Left ventricle myocardium superior (tissue), 1 donor: ENCODE data around the gene MMD. TPM values are rescaled to one million over a fixed set of nuclear protein-coding genes. Genes with fewer than 3 reads are reported as not detected.
"Not testable (repeated sequence)": the region's sequence is repeated elsewhere in the genome, so short reads cannot be mapped to it uniquely, and the experiment has no call there.

Experiments used
- ATAC-seq: fragments of 200-7000 bp; cut with Tn5 transposase; one replicate; pipeline ENCODE4 v1.9.1; 2020; ENCODE audit warnings: mild to moderate bottlenecking, moderate library complexity
- DNase-seq: peaks from one replicate; pipeline ENCODE4 v3.0.0-alpha.2; 2020
- intact Hi-C: fragments of 100-400 bp; cut with micrococcal nuclease; formaldehyde crosslinking; loops from one replicate; pipeline ENCODE4 v1.11.0; 2022
- total RNA-seq: library from RNA; stranded (reverse); fragmentation: NEBNext Ultra II Directional; extraction: Animal tissue kit (Norgen Biotek cat#: 25700); gene quantifications from one replicate; pipeline ENCODE4 v1.2.1, GENCODE V29; 2021
- donor health status: DM: no; HTN: yes; CAD: no; lungs with severe emphysema.

MMD gene
- total RNA-seq, 1 donor from 2014 or later: 17.0 TPM

DNA sequence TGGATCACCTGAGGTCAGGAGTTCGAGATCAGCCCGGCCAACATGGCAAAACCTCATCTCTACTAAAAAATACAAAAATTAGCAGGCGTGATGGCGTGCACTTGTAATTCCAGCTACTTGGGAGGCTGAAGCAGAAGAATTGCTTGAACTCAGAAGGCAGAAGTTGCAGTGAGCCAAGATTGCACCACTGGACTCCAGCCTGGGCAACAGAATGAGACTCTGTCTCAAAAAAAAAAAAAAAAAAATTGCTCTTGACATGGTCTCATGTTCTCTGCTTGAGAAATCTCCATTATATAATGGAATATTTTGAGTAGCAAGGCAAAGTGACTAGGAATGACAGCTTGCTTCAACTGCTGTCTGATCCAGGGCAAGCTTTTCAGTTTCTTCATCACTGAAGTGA lies 24.4 kb upstream of the MMD start:
- intact Hi-C loops, DNase-seq, ATAC-seq: not testable (repeated sequence)

DNA sequence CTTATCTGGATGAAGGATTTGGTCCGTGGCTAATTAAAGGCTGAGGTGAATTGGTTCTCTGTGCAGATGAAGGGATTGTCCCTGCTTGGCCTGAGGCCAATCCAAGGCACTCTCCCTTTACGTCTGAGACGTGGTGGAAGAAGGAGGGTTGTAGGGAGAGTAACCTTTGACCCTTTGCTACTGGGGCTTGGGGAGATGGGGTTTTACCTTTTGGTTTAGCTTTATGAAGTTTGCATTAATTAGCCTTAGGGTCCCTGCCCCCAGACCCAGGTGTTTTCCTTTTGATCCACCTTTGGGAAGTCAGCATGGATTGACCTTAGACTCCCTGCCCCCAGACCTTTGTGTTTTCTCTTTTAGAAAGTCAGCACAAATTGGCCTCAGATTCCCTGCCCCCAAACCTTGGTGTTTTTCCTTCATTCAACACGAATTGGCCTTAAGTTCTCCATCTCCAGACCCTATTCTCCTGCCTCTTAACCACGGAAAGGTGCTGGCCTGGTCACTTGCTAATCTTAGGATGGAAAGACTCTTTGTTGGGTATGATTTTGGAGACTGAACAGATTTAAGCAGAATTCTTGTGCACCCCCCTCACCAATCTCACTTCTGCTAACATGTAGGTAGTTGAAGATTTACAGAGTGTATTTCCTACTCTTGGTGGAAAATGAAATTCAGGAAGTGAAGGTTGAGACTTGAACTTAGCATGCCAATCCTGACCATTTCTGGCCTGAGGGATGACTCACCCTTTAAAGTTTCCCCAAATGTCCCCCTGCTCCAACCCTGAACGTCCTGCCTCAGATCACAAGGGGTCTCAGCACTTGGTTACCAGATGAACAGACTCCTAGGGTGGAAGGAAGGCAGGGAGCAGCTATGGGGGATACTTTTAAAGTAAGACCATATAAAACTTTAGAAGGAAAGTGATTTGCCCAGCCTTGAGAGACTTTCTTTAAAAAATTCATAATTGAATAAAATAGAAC lies 23.1 kb upstream of the MMD start:
- DNase-seq (no peak), ATAC-seq (no peak)
- intact Hi-C loops: no loop called here

DNA sequence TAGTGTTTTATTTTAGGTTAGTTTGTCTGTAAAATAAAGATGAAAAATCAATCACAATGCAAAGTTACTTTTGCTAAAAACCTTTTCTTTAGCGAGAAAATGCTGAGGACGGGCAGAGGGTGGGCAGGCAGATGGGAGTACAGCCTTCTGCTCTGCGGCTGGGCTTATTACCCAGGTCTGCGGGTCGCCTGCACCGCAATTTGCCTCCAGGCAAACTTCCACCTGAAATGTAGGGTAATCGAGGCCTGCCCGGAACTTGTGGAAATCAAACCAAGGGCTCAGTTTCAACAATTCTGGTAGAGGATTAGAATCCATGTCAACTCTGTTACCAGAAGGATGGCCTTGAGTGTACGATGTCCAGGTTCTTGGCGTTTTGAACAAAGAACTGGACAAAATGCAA lies 22.3 kb upstream of the MMD start:
- DNase-seq (no peak), ATAC-seq (no peak)
- intact Hi-C loops: no loop called here

DNA sequence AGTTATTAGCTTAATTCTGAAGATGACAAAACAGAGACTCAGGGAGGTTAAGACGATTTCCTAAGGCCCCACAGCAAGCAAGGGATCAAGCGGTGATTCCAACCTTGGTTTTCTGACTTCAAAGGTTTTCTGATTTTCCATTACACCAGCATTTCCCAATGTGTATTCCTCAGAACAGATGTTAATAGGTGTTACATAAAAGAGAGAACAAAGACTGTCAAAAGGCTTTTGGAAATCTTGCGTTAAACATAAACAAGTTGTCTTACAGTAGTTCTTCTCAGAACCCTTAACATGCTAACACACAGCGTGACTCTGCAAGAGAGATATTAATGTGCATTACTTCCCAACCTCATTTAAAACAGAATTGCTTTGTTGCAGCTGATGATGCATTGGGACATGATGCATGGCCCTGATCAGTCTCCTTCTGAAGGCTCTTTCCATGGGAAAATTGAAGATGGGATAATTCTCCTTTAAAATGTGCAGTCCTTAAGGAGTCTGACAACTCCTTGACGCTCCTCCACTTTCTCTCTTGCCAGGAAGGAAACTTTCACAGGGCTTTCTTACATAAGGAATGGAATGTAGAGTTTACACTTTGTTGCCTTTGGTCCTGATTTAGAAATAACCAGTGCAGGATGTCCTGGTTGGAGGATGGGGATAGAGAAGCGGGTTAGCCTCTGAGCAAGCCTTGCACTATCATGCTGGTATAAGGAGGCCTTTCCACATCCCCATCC lies 21.5 kb upstream of the MMD start:
- DNase-seq (no peak), ATAC-seq (no peak)
- intact Hi-C loops: no loop called here

DNA sequence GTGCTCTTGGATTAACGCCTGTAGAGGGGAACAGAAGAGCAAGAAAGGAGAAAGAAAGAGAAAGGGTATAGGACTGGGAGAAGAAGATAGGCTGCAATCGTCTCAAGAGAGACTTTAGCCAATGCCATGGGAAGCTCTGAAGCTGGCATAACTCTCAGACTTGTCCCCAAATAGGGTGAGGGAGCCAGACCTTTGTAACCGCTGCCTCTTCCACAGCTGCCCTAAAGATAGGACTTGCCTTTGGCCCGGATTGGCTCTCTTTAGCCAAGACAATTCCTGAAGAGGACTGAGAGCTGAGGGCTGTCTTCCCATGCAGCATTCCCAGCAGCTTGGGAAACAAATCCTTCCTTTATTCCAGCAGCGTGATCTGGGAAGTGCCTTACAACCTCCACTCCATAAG lies 20.8 kb upstream of the MMD start:
- intact Hi-C loops: no loop called here
- DNase-seq (no peak), ATAC-seq (peak; percentile 83)

DNA sequence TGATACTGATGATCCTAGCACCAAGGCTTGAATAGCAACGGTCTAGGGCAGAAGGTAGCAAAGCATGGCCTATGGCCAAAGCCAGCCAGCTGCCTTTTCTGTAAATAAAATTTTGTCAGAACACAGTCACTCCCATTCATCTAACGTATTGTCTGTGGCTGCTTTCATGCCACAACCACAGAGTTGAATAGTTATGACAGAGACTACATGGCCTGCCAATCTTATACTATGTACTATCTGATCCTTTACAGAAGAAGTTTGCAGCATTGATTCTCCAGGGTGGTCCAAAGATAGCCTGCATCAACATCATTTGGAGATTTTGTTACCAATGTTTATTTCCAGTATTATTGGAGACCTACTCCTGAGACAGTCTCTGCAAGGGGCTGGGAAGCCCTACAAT lies 19.9 kb upstream of the MMD start:
- ATAC-seq: no peak
- intact Hi-C loops: no loop called here
- no peak for DNase-seq

DNA sequence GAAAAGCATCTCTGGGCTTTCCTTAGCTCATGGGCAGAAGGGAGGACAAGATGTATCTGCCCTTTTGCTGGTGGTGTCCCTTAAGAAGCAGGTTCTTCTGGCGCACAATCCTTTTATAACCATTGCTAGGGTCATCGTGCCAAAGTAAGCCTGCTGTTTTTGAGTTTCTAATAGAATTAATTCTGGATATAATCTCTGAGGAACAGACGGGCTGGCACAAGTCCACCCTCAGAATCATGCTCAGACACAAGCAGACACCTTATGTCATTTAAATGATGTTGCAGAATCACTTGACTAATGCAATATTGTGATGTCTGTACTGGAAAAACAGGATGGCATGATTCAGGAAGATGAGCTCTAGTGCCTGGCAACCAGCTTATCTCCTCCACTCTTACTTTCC lies 18.8 kb upstream of the MMD start:
- DNase-seq: no peak
- no peak for ATAC-seq
- intact Hi-C loops: no loop called here

DNA sequence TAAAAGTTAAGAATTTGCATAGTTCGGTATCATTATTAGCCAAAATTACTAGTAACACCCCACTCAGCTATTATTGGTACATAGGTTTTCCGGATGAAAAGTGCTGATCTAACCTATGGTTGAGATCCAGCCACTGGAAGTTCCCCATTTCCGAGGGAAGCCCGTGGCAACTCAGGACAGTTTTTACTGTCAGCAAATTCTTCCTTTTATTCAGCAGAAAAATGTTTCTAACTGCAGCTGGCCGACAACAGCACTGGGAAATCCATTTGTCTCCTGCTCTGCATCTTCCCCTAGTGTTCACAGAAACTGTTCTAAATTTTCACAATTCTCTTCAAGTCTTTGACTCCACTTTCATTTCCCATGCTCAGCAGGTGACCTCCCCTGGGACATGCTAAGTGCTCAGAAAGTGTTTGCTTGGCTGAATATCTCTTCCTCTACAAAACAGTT lies 15.5 kb upstream of the MMD start:
- DNase-seq: no peak
- peak; percentile 43 for ATAC-seq
- intact Hi-C loops: no loop called here

DNA sequence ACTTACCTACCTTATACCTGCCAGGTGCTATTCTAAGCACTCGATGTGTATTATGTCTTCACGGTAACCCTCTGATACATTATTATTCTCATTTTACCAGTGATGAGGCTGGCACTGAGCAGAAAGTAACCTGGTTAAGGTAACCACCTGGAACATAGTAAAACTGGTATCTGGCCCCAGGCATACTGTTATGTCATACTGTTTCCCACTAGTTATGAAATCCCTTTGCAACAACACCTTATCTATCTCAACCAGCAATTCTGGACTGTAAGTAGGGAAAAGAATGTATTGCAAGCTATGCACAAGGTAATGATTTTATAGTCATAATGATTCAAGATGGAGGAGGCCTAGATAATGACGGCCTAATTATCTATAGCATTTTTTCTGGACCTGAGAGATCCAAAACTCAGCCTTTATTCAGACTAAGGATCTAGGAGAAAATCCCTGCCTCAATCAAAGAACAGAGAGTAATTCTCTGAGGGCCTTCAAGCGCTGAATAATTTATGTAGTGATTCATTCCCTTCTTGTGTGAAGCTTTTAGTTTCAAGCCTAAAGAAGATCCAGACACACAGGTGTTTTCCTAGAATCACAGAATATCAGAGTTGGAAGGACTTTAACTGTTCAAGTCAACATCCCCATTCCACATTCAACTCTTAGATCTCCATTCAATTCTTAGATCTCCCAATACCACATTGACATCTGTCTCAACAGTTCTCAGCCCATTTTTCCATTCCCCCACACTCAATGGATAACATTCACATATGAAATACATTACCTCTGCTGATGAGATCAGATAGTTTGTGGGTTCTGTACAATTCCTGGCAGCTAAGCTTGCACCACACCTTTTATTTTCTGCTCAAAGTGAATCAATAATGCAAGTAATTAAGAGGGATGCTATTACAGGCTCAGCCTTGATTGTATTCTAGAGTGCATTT lies 14.9 kb upstream of the MMD start:
- no peak for ATAC-seq
- intact Hi-C loops: no loop called here
- DNase-seq: no peak

DNA sequence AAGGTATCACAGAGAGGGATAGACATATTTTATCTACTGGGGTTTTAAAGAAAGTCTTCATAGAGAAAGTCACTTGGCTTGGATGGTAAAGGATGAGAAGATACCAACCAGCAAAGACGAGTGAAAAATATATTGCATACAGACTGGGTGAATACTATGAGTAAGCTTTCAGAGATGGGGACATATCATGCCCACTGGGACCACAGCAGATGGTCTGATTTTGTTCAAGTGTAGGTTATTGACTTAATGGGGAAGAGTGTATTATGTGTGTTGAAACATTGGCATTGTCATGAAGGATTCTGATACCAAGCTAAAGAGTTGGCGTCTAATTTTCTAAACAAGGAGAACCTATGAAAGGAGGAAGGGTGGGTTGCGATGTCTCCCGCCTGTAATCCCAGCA lies 13.8 kb upstream of the MMD start:
- no peak for DNase-seq
- ATAC-seq: no peak
- intact Hi-C loops: no loop called here

DNA sequence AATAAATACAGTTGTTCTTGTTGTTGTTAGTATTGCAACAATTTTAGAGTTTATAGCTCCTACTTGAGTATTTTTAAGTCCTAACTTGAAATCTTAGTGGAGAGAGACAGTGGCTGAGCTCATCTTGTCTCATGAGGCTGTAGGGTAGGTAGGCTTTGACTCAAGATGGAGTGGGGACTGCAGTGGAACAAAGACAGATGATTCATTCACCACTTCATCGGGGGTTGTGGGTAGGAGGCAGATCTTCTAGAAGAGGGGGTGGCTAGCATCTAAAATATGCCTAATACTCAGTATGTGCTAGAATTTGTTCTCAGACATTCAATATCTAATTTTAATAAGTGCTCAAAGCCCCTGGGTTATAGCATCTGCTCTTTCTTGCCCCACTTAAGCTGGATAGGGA lies 13.1 kb upstream of the MMD start:
- DNase-seq: no peak
- intact Hi-C loops: no loop called here
- ATAC-seq: no peak

DNA sequence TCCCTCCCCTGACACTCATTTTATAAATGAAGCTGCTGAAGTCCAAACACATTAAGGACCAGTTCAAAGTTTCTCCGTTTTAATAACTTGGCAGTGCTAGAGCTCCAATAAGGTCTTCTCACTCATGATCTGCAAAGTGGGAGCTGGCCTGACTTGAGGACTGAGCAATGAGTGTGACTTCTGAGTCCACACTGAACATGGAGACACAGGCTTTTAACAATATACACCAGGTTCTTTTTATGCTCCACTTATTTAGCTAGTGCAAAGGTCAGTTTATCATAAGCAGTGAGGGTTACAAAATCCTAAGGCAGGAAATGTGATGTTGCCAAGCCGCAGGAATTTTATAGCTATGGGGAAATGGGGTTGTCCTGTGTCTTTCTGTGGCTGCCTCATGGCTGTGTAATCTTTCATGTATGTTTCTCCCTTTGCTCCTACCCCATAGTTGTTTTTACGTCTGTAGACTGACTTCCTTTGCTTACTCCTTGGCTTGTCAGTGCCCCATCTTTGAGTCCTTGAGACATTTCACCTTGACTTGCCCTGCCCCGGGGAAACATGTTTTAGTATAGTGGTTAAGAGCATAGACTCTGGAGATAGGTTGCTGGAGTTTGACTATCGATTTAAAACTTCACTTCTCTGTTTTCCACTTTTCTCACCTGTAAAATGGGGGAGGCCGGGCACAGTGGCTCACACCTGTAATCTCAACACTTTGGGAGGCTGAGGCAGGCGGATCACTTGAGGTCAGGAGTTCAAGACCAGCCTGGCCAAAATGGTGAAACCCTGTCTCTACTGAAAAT lies 12.2 kb upstream of the MMD start:
- DNase-seq: no peak
- ATAC-seq: no peak
- intact Hi-C loops: no loop called here

DNA sequence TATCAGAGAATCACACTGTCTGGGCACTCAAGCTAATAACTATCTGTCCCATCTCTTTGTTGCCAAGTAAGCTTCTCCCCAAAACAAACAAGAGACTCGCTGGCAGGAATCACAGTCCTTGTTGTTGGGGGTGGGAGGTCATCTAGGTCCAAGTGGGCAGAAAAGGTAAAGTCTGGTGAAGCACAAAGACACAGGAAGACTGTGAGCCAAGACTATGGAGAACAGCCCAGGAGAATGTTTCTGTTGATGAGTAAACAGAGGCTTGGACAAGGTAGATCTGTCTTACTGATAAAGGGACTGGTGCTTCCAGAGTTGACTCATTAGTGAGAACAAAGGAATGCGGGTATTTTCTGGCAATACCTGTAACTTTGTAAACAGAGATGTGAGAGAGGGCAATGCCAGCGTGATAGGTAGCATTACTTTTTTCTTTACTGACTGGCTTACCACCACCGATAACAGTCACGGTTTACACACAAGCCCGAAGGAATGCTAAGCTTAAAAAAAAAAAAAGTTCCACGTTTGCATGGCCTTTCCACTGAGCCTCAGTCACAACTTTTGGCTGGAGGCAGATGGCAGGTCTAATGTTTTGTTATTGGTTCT lies 11.5 kb upstream of the MMD start:
- intact Hi-C loops: no loop called here
- ATAC-seq (no peak), DNase-seq (no peak)

DNA sequence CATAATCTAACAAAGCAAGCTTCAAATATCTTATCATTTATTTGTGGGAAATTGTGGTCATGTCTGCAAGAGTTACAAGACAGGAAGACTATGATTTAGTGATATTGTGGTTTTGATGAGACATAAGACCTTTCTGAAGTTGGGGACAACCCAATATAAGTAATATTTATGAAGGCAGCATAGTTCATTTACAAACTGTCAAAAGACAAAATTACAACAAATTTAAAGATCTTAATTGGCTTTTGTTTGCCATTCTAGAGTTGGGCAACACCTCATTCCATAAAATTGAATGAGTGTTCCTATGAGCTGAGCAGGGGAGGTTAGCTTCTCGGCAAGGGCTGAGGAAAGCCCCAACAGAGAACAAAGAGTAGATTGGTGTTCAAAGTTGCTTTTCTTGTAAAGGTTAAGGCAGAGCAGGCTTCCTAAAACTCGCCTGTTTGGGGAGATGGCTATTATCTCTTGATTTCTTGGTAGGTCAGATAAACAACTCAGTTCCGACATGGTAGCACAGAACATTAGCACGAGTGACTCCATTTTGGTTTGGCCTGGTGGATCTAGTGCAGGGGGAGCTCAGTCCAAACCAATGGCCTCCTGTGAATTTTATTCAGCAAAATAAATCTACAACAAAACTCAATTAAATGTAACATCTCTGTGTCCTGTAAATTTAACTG lies 10.9 kb upstream of the MMD start:
- no peak for ATAC-seq
- DNase-seq: no peak
- intact Hi-C loops: no loop called here

DNA sequence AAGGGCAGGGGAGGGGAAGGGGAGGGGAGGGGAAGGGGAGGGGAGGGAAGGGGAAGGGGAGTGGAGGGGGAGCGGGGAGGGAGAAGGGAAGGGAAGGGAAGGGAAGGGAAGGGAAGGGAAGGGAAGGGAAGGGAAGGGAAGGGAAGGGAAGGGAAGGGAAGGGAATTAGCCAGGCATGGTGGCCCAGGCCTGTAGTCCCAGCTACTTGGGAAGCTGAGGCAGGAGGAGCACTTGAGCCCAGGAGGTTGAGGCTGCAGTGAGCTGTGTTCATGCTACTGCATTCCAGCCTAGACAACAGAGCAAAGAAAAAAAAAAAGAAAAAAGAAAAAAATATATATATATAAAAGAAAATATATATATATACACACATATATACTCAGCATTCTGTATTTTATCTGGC lies 10.3 kb upstream of the MMD start:
- ATAC-seq, DNase-seq, intact Hi-C loops: not testable (repeated sequence)

DNA sequence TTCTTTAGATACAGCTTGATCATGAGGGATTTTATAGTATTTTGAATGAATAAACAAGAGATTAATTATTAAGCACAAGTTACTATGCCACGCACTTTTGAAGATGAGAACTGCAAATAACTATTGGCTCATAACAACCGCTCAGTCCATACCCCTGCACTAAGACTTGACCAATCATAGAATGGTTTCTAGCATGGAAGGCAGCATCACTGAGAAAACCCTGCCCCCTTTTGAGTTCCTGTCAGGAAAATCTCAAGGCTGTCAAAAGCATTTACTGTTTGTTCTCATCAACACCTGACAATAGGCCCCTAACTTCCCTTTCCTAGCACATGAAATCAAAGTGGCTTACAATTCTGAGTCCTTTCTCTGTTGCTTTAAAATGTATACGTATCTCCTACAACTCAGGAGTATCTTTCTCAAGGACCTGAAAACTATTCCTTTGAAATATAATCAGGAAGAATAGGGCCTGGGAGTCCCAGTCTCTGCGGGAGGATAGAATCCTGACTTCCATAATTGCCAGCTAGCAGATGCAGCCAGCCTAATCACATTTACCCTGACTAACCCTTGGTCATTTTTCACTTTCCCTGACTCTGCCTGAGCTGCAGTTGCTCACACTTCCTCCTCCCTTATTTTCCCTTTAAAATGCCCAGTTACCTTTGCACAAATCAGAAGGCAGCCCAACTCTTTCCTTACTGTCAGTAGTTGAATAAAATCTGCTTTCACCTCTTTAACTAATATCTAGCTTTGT lies 9.1 kb upstream of the MMD start:
- ATAC-seq: peak; percentile 92
- intact Hi-C loops: no loop called here
- DNase-seq: no peak

DNA sequence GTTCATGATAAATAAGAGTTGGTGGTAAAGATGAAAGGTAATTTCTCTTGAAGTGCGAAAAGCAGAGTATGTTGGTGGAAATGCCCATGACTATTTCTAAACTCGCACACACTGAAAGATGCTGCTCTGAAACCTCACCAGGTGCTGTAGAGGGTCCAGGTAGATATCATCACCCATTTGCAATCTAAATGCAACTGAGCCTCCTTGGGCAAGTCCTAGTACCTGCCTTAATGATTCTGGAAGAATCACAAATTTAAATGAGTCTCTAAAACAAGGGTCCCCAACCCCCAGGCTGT lies 5.9 kb upstream of the MMD start:
- intact Hi-C loops: no loop called here
- ATAC-seq (no peak), DNase-seq (no peak)
